Measurements from ENCODE around the gene TRIM54.
"Not testable (repeated sequence)": the region's sequence is repeated elsewhere in the genome, so short reads cannot be mapped to it uniquely, and the experiment has no call there.

Gene TRIM54

GRCh38 chr2:27291865-27292264, 9.6 kb downstream of the TRIM54 start:
- TF ChIP-seq CTCF (IDR thresholded peaks at IDR 0.05; ENCODE audit: insufficient read depth, low read length, poor library complexity, severe bottlenecking) = peak; percentile 14
- Histone ChIP-seq H3K36me3 (ENCODE audit: control insufficient read depth, insufficient read depth, low read length) (no peaks in the 10 kb centered on the region), H3K27me3 (replicated peaks; ENCODE audit: control insufficient read depth, insufficient read depth, low read length) (no peaks in the 10 kb centered on the region), H3K4me3 (replicated peaks; ENCODE audit: low read depth, low read length) (no peak overlapping the region)
- no peak for DNase-seq (ENCODE audit: extremely low read depth, insufficient read length)

GRCh38 chr2:27294928-27295327, 12.7 kb downstream of the TRIM54 start:
- no peak overlapping the region for H3K4me3 ChIP-seq (replicated peaks; ENCODE audit: low read depth, low read length)
- no peaks in the 10 kb centered on the region for H3K27me3 ChIP-seq (replicated peaks; ENCODE audit: control insufficient read depth, insufficient read depth, low read length)
- H3K36me3 ChIP-seq (ENCODE audit: control insufficient read depth, insufficient read depth, low read length) = no peaks in the 10 kb centered on the region
- DNase-seq (ENCODE audit: extremely low read depth, insufficient read length) = no peak
- no peak for TF ChIP-seq CTCF (IDR thresholded peaks at IDR 0.05; ENCODE audit: insufficient read depth, low read length, poor library complexity, severe bottlenecking)

GRCh38 chr2:27296481-27296880, 14.3 kb downstream of the TRIM54 start:
- Histone ChIP-seq H3K4me3 (replicated peaks; ENCODE audit: low read depth, low read length) (no peak overlapping the region), H3K27me3 (replicated peaks; ENCODE audit: control insufficient read depth, insufficient read depth, low read length) (no peaks in the 10 kb centered on the region), H3K36me3 (ENCODE audit: control insufficient read depth, insufficient read depth, low read length) (no peaks in the 10 kb centered on the region)
- no peak for TF ChIP-seq CTCF (IDR thresholded peaks at IDR 0.05; ENCODE audit: insufficient read depth, low read length, poor library complexity, severe bottlenecking)
- DNase-seq (ENCODE audit: extremely low read depth, insufficient read length) = no peak

GRCh38 chr2:27297195-27297594, 15.0 kb downstream of the TRIM54 start:
- no peaks in the 10 kb centered on the region for H3K27me3 ChIP-seq (replicated peaks; ENCODE audit: control insufficient read depth, insufficient read depth, low read length)
- no peak for TF ChIP-seq CTCF (IDR thresholded peaks at IDR 0.05; ENCODE audit: insufficient read depth, low read length, poor library complexity, severe bottlenecking)
- no peak overlapping the region for H3K4me3 ChIP-seq (replicated peaks; ENCODE audit: low read depth, low read length)
- DNase-seq (ENCODE audit: extremely low read depth, insufficient read length) = no peak
- no peaks in the 10 kb centered on the region for H3K36me3 ChIP-seq (ENCODE audit: control insufficient read depth, insufficient read depth, low read length)

GRCh38 chr2:27298391-27299080, 16.3 kb downstream of the TRIM54 start:
- Histone ChIP-seq H3K36me3 (ENCODE audit: control insufficient read depth, insufficient read depth, low read length) (no peaks in the 10 kb centered on the region), H3K4me3 (replicated peaks; ENCODE audit: low read depth, low read length) (no peak overlapping the region), H3K27me3 (replicated peaks; ENCODE audit: control insufficient read depth, insufficient read depth, low read length) (no peaks in the 10 kb centered on the region)
- no peak for TF ChIP-seq CTCF (IDR thresholded peaks at IDR 0.05; ENCODE audit: insufficient read depth, low read length, poor library complexity, severe bottlenecking)
- no peak for DNase-seq (ENCODE audit: extremely low read depth, insufficient read length)

- not testable (repeated sequence) for H3K27me3 ChIP-seq (replicated peaks; ENCODE audit: control insufficient read depth, insufficient read depth, low read length); H3K4me3 ChIP-seq (replicated peaks; ENCODE audit: low read depth, low read length); H3K36me3 ChIP-seq (ENCODE audit: control insufficient read depth, insufficient read depth, low read length); DNase-seq (ENCODE audit: extremely low read depth, insufficient read length)
Measured at GRCh38 chr2:27300606-27301005, 18.4 kb downstream of the TRIM54 start.

Data from GM06990 (cell line).